ENCODE data around the gene CENPN.

The CENPN gene

GRCh38 chr16:80992676-80993293 is 14.2 kb upstream of the CENPN start:
- no peak for DNase-seq

DNA sequence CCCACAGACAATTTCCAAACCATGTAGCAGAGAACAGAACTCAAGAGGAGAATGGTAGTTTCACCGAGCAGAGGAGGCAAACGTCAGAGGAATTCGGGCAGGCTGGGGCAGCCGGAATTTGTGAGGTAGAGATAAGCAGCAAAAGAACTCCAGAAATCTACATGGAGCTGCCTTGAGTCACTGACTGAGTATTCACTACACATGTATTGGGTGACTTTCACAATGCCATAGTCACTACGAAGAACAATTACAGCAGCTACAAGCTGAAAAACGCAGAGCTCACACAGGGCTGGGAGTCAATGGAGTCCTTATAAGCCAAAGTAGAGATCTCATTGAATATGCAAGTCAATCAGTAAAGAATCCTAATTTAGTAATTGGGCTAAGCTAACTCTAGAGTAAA is 13.7 kb upstream of the CENPN start:
- no peak for DNase-seq

GRCh38 chr16:80993834-80994233 is 13.2 kb upstream of the CENPN start:
- no peak for DNase-seq

GRCh38 chr16:80994451-80994850 is 12.6 kb upstream of the CENPN start:
- DNase-seq, result no peak

- DNase-seq, result no peak
Measured at GRCh38 chr16:80996688-80997138, 10.3 kb upstream of the CENPN start.

DNA sequence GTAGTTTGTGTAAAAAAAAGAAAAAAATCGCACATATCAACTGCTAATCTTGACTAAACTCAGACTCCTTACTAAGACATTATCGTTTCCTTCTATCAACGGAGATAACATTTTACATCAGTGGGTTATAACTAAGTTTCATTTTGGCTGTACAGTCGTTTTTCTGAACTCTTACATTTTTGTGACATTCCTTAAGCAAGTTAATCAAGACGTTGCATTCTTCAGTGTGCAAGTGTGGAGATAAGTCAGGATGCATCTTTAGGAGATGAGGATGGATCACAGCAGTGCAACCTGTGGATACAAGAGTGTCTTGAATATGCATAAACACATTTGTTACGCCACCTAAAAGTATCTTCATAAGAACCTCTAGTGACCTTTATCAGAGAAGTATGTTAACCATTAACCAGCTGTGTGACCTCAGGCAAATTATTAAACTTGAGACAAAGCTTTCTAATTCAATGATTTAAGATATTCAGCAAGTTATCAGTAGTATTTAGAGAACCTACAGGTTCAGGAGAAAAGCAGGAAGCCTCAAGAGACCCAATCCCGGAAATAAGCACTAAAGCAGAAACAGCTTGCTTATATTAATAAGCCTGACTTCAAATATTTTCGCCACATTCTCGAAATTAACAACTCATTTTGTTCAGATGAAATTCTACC is 9.7 kb upstream of the CENPN start:
- no peak for DNase-seq

GRCh38 chr16:80997964-80998620 is 8.9 kb upstream of the CENPN start:
- DNase-seq, result no peak

GRCh38 chr16:81000873-81001272 is 6.1 kb upstream of the CENPN start:
- DNase-seq, result no peak

DNA sequence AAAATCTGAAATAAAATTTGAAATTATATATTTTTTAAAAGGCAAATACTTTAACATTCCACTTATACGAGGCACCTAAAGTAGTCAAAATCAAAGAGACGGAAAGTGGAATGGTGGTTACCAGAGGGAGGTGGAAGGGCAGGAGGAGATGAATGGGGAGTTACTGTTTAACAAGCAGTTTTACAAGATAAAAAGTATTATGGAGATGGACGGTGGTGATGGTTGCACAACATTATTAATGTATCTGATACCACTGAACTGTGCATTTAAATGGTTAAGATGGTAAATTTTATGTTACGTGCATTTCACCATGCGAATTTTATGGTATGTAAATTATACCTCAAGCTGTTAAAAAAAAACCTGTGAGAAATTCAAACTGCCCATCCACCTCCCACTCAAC is 5.7 kb upstream of the CENPN start:
- no peak for DNase-seq

- no peak for DNase-seq
Measured at GRCh38 chr16:81003064-81003463, 4.0 kb upstream of the CENPN start.

- peak; percentile 59 for DNase-seq
Measured at GRCh38 chr16:81003610-81004460, 3.2 kb upstream of the CENPN start.

GRCh38 chr16:81004646-81005353 is 2.2 kb upstream of the CENPN start:
- no peak for DNase-seq

- DNase-seq, result no peak
Measured at GRCh38 chr16:81005610-81006161, 1.3 kb upstream of the CENPN start.

GRCh38 chr16:81006211-81006812 is 702 bp upstream of the CENPN start:
- peak; percentile 86 for DNase-seq

- DNase-seq, result no peak
Measured at GRCh38 chr16:81008505-81008789, 1.4 kb downstream of the CENPN start.

DNA sequence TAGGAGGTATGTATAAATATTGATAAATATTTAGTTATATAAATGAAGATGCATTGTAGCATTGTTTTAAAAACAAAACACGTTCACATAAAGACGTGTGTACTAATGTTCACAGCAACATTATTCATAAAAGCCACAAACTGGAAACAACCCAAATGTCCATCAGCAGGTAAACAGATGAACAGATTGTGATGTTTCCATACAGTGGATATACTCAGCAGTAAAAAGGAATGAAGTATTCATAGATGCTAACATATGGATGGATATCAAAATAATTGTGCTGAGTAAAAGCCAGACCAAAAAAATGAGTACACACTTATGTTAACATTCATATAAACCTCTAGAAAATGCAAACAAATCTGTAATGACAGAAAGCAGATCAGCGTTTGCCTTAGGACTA is 6.0 kb downstream of the CENPN start:
- no peak for DNase-seq

DNA sequence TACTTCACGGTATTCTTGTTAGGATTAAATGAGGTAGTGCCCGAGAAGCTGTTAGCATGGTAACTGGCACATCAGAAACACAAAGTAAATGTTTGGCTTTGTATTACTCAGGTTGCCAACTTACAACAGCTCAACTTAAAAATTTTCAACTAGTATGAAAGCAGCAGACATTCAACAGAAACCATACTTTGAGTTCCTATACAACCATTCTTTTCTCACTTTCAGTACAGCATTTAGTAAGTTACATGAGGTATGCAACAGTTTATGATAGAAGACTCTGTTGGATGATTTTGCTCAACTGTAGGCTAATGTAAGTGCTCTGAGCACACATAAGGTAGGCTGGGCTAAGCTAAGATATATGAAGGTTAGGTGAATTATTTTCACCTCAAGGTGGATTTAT is 7.7 kb downstream of the CENPN start:
- DNase-seq, result no peak

- no peak for DNase-seq
Measured at GRCh38 chr16:81018496-81018895, 11.5 kb downstream of the CENPN start.

DNA sequence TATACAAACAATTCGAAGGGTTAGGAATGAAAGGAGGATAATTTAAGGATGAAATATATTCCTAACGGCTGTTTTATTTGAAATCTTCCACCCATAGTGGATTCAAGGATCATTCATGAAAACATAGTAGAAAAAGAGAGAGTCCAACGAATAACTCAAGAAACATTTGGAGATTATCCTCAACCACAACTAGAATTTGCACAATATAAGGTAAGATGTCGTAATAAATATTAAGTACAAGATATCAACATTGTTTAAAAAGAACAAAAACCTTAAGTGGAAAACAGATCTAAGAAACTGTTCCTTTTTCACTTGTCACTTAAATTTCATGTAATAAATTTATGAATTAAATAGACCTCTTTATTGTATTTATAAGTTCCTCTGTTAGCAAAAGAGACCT is 19.4 kb downstream of the CENPN start:
- no peak for DNase-seq

DNA sequence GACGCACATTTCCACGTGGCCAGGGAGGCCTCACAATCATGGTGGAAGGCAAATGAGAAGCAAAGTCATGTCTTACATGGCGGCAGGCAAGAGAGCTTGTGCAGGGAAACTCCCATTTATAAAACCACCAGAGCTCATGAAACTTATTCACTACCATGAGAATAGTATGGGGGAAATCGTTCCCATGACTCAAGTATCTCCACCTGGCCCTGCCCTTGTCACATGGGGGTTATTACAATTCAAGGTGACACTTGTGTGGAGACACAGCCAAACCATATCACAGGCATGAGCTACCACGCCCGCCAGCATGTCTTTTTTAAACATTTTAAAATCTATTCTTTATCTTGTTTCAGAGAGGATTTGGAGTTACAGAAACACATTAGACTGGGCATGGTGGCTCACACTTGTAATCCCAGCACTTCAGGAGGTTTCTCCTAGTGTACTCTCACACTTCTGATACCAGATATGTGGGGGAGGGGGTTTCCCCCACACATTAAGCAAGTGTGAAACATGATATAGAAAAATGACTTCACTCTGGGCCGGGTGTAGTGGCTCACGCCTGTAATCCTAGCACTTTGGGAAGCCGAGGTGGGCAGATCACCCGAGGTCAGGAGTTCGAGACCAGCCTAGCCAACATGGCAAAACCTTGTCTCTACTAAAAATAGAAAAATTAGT is 23.1 kb downstream of the CENPN start:
- no peak for DNase-seq

- peak; percentile 95 for DNase-seq
Measured at GRCh38 chr16:81035398-81035974, 28.5 kb downstream of the CENPN start, which contains the start of gene ATMIN. TSS of gene ATMIN (plus strand) at chr16:81035842. CDS start at chr16:81035871, 29 bp downstream.

Measured in activated CD8-positive, alpha-beta memory T cell treated with anti-CD3 and anti-CD28 coated beads, Interleukin-2, amount 50 U/mL, for 48 hours (primary cell).